Ammon's horn (tissue), 1 donor: Measurements from ENCODE around the gene PMPCA.

Source experiments
- DNase-seq: peaks from one replicate; pipeline ENCODE4 v3.0.0-alpha.2; 2016; ENCODE audit warnings: low spot score

PMPCA gene

DNA sequence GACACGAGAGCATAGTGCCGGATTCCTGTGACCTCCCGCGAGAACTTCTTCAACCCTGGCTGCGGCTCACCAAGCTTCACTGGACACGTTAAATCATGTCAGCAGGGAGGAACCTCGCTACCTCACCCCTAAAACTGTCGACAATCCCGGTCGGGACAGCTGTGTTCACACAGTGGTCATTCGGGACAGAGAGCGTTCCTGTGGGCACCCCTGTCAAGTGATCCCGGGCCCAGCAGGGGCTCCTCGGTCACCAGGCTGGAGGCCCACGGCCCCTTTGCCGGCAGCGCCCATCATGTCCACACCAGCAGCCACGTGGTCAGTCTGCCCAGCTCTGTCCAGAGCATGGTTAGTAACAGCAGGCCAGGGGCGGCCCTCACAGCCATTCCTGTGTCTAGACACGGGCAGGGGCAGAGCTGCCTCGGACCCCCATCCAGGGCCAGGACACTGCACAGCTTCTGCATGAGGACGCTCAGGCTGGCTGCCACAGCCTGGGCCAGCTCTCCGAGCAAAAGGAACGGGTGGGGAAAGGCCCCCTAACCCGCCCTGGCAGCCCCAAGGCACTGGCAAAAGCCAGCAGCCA is 25.7 kb downstream of the PMPCA start:
- DNase-seq: no peak

DNA sequence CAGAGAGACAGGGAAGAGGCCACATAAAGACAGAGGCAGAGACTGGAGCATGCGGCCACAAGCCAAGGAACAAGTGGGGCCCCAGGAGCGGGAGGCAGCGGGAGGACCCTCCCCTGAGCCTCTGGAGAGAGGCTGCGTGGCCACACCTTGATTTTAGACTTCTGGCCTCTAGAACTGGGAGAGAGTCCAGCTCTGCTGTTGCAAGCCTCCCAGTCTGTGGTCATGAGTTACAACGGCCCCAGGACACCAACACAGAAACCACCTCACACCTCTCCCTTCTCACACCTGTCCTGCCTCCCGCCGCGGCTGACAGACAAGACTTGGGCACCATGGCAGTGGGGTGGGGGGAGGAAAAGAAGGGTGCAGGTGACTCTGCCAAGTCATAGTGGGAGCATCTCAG is 27.0 kb downstream of the PMPCA start:
- no peak for DNase-seq

DNA sequence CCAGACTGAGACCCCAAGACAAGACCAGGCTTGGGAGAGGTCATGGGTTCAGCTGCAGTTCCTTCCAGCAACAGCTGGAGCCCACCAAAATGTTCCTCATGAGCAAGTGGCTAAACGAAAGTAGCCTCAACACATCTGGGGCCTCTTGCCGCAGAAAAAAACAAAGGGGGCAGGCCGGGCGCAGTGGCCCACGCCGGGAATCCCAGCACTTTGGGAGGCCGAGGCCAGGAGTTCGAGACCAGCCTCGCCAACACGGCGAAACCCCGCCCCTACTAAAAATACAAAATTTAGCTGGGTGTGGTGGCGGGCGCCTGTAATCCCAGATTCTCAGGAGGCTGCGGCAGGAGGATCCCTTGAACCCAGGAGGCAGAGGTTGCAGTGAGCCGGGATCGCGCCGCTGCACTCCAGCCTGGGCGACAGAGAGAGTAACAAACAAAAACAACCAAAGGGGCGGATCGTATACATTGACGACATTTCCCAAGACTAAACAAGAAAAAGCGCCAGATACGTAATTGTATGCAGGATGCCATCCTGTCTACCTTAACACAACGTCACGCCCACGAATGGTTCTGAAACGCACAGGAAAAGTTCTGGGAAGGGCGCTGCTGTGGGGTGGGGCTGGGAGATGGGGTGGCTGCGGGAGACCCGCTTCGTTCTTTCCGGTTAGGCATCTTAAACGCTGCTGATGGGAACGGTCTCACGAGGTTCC is 27.5 kb downstream of the PMPCA start:
- DNase-seq: no peak

DNA sequence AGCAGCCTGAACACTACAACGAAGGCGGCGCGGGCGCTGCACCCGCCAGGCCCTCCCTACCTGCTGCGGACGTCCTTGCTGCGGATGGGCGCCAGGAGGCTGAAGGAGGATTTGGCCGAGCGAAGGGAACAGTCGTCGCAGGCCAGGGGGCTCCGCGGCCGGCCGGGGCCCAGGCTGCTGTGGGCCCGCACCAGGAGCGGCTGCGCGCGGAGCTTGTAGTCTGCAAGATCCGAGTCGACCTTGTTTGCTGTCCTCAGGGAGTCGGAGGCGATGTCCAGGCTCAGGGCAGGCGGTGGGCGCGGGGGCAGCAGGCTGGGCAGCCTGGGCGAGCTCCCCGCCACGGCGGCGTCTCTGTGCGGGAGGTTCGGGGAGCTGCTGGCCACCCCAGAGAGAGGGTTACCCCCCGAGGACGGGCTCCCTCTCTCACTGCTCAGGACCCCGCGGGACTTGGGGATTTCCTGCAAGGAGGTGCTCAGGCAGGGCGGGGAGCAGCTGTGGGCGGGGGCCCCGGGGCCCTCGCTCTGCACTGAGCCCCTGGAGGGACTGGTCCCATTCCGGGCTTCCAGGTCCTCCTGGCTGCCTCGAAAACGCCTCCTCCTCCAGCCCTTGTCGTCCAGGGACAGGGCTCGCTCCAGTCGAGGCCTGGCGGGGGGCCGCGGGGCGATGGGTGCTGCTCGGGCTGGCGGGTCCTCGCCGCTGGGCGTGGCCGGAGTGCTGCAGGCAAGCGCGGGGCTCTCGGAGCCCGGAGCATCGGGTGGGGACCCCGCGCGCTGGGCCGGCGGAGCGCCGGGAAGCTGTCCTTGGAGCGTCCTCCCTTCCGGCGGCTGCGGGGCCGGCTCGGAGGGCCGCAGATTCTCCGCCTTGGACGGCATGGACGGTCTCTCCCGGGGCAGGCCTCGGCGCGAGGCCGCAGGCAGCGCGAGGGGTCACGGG is 28.4 kb downstream of the PMPCA start:
- no peak for DNase-seq

DNA sequence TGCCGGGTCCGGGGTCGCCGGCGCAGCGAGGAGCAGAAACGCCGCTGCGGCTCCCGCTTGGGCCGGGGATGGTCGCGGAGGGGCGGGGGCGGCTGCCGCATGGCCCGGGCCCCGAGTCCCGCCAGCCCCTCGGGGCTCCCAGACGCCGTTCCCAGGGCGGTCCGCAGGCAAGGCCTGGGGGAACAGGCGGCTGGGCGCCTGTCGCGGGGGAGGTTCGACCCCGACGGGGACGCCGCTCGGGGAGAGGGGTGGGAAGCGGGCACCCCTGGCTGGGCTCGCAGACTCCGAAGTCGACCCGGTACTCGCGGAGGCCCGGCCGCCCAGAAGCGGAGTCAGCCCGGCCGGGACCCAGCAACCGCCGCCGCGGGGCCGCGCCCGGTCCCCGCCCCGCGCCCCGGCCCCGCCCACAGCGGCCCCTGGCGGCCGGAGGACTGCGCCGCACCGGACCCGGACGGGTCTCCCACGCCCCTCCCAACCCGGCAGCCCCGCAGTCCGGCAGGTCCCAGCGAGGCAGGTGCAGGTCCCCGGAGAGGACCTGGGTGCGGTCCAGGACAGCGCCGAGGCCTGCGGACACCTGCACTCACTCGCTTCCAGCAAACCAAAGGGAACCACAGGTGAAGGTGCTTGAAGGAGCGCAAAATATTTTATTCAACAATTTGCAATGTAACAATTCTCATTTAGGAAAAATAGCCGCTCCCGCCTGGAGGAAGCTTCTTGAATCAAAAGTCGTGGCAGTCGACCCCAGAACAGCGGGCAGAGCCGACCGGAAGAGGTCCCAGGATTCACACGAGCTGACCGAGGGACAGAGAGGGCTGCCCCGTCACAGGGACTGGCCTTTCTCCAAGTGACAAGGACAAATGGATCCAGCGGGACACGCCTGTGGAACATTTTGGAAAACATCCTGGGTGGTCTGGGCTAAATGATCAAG is 29.3 kb downstream of the PMPCA start, which contains the start of gene INPP5E:
INPP5E (minus strand) TSS at position 365 of the 928 bp plus-strand sequence. CDS start 426 bp downstream, outside the sequence.
- DNase-seq: peak; percentile 29

DNA sequence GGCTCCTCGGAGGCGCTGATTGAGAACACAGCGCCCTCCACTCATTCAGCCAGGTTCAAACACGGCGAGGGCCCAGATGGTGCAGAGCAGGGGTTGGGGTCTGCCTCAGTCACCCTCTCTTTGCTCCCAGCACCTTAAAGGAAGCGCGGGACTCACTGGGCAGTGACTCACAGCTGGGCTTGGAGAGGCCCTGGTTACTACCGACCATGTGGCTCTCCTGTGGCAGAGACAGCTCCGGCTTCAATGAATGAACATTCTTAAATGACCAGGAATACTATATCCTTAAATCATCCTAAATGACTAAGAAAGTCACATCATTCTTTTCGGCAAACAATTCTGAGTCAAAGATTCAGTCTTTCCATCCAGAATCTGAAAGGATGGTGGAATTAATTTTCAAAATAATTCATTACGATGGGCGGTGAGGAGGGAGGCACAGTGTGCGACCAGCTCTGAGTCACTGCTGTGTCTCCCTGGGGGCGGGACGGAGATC is 30.8 kb downstream of the PMPCA start:
- no peak for DNase-seq

DNA sequence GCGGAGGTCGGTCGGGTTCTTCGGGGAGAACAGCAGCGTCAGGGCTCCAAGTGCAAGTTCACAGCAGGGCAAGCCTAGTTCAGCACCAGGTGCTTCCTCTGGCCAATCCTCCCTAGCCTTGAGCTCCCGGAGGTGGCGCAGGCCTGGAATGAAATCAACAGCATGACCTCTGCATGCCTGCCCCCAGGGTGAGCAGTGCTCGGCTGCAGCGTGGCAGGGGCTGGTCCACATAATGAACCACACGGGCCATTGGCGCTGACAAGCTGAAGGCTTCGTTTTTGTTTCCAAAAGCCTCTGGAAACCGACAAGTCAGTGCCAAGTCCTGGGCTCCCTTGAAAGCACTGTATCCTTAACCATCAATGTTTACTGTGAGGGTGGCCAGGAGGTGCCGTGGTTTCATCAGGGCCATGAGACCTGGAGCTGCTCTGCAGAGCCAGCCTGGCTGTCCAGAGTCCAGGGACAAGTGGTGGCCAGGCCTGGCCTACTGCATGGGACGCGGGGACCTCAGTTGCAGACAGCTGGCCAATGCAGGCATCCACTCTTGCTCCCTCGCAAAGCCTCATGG is 31.3 kb downstream of the PMPCA start:
- DNase-seq: no peak

DNA sequence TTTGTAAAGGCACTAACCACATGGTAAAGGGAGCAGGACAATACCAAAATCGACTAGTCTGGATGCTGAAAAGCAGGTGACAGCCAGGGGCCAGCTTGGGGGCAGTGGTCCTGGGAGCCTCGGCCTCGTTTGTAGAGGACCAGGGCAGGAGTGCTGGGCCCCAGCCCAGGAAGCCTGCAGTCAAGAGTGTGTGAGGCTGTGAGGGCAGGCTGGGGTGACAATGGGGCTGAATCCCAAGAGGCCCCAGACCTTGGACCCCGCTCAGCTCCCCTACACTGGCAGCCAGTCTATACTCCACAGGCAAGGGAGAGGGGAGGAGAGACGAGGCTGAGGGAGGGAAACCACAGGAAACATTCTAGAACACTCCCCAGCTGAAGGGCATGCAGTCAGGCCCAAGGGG is 31.8 kb downstream of the PMPCA start:
- DNase-seq: no peak

DNA sequence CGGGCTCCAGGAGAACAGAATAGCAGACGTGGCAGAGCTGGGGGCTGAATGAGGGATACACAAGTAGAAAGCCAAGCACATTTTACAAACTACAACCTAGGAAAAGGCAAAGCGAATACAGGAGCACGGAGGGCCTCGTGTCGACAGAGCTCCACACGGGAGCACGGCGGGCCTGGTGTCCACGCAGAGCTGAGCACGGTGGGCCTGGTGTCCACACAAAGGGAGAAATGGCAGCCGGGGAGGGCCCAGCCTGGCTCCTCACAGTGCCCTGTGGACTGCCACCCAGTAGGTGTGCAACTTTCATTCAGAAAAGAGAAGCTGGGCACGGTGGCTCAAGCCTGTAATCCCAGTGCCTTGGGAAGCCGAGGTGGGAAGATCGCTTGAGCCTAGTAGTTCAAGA is 32.6 kb downstream of the PMPCA start:
- no peak for DNase-seq

DNA sequence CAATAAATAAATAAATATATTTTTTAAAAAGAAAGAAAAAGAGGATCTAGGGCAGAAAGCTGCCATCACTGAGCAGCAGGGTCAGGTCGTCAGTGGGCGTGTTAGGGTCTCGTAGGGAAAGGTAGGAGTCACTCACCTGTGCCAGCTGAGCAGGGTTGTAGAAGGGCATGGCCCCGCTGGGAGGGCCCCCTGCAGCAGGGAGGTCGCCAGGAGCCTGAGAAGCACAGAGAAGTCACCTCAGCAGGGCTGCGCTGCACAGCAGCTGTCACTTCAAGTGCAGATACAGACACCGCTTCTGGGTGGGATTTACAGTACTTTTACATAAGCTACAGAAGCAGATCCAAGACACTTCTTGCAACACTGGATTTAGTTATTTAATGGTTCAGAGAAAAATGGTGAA is 33.2 kb downstream of the PMPCA start:
- DNase-seq: no peak

DNA sequence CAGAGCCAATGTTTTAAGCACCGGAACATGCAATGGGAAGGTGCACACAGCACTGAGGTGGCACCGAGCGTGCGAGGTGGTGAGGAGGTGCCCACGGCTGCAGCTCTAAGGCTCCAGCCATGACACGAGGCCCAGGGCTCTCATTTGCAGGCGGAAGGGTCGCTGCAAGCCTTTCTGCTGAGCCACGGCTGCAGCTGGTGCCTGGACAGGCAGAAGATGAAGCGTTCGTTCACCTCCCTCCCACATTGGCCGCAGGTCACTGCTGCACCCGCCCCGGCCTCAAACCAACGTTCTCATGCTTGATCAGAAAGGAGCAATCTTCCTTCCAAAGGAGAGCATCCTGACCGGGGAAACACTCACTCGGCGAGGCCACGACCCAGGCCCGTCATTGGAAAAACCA is 33.6 kb downstream of the PMPCA start:
- DNase-seq: no peak

DNA sequence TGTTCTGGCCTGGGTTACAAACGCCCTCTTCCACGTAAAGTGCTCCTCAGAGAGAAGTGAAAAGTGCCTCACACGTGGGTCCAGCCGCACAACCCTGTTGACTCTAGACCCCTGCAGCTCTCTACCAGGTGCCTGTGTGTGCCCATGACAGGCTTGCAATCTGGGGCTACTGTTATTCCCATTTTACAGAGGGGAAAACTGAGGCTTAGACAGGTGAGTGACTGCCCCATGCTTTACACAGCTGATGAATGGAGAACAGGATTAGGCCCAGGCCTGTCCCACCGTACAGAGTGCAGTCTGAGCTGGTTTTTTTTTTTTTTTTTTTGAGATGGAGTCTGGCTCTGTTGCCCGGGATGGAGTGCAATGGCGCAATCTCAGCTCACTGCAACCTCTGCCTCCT is 35.3 kb downstream of the PMPCA start:
- no peak for DNase-seq

DNA sequence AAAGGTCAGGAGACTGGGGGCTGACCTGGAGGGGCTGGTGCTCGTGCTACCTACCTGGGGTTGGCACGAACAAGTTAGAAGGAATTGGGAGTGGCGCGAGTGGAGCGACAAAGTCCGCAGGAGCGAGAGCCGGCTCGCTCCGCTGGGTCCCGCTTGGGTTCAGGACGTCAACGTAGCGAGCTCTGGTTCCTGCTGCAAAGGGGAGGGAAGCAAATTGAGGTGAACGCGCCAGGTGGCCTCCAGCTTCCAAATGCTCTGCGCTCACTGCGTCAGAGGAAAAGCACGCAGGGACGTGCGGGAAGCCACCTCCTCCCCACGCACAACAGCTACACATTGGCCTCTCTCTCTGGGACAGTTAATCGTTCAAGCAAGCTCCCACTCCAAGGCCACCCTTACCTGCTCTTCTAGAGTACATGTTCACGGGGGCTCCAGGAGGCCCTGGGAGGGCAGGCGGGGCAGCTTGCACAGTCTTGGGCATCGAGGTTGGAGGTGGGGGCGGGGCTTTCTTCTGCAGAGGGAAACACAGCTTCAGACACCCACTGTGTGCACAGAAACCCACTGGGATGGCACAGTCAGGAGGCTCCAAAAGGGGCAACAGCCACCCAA is 36.8 kb downstream of the PMPCA start:
- no peak for DNase-seq

DNA sequence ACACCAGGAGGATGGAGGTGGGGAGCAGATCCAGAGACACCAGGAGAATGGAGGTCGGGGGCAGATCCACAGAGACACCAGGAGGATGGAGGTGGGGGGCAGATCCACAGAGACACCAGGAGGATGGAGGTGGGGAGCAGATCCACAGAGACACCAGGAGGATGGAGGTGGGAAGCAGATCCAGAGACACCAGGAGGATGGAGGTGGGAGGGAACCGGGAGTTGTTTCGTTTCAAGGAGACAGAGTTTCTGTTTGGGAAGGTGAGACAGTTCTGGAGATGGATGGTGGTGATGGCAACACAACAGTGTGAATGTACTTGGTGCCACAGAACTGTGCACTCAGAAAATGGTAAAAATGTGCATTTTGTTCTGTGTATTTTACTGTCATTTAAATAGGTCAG is 38.2 kb downstream of the PMPCA start:
- DNase-seq: no peak

DNA sequence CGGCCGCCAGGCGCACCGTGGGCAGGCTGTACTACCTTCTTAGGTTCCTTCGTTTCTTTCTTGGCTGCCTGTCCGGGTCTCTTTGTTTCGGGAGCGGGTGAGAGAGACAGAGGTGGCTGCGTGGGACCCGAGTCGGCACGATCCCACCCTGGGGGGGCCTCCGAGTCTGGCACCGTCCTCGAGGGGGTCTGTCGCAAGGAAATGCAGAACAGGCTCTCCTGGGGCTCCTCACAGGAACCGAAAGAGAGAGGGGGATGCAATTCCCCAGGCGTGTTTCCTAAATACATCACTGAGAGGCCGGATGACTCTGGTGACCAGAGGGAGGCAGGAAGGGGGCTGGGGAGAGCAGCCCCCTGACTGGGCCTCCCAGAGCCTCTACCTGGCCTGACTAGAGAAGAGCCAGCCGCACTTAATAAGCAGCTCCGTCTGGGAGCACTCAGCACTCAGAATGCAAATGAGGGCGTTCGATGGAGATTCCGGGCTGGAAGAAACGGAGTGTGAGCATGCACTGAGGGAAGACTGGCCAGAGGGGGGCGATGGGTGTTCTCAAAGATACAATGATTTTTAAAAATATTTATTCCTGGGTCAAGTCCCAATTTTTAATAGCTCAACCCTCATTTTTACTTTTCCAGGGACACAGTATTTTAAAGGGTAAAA is 40.9 kb downstream of the PMPCA start:
- no peak for DNase-seq

DNA sequence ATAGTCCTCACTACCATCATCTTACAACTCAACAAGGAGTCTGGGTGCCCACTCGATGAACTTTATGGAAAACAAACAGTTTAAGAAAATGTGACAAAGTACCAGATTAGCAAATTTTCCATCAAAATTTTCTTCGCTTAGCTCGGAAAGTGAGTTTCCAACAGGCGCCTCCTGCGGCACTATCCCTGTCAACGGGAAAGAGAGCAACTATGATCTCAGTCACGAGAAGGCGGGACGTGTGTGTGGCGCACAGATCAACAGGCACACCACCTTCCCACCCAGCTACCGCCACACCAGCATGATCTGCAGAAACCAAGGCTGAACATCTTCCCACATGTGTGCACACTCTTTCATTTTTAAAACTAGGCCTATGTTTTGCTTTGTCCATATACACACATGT is 42.9 kb downstream of the PMPCA start:
- no peak for DNase-seq

DNA sequence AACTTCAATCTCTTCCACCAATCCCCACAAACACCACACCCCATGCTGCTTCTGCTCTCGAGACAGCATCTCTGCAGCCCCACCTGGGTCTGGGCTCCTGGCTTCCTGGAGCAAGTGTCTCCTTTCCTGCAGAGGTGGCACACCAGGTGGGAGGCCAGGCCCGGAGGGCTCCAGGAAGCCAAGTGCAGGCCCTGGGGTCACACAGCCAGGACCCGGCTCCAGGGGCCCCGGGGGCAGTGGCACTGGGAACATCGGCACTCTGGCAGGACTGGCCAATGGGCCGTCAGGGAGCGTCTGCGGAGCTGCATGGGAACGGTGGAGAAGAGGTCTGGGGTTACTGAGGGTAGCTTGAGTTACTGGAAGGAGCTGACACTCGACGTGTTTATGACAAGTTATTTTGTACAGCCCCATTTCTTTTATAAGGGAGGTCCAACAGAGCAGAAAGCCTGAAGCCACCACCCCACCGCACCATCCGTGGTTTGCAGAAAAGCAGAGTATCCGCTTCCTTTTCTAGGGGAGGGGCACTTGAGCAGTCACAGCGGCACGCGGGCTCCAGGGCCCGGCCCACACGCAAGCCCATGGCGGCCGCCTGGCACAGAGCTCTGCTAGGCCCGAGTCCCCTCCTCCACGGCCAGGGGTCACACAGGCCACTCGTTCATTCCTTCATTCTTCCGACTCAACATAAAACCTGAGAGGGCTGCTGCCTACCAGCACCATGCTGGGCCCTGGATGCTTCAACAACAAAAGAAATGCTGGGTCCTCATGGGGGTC is 43.8 kb downstream of the PMPCA start:
- DNase-seq: no peak

DNA sequence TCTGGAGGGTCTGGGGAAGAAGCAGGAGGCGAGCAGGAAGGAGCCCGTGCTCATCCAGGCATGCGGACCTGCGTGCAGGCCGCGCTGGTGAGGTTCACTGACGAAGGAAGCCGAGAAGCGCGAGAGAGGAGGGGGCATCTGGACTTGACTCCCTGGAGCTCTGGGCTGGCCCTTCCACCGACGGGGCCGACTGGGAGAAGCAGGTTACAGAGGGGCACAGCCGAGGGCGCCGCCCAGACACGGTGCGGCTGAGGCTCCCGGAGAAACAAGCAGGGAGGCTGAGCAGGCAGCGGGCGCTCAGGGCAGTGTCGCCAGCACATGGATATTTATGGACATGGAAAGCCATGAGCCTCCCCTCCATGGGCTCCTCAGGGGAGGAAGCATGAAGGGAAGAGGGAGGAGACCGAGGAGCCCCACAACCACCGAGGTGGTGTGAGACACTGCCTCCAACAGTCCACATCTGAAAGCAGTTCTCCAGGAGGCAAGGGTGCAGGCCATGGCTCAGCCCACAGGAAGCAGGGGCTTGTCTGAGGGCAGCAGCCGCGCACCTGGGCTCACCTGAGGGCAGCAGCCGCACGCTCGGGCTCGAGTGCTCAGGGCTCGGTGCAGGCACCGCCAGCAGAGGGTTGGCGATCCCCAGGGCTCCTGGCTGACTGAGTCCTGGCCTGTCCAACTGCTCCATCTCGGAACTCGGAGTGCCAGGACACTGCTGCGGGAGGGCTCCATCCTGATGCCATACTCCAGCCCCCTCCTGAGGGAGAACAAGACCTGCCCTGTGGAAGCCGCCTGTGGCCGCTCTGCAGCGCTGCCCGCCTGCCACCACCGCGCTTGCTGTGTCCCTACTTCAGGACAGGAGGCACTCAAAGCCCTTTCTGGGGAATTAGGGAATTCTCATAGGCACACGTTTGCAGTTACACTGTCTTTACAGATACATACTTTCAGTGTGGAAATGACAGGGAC is 44.9 kb downstream of the PMPCA start:
- DNase-seq: no peak
